GM19328 (cell line): ENCODE results near the gene DPYSL3.
A peak's percentile ranks its signal among the peaks of the same experiment; 100 is the strongest.

Source experiments
- ATAC-seq: cut with Tn5 transposase; IDR thresholded peaks from one replicate; pipeline ENCODE4 v1.9.1; 2021; ENCODE audit warnings: mild to moderate bottlenecking, moderate library complexity; ENCODE audit not compliant: unreplicated experiment

Gene DPYSL3

GRCh38 chr5:147474140-147474539, 35.7 kb downstream of the DPYSL3 start:
- no peak for ATAC-seq

GRCh38 chr5:147472664-147473475, 37.0 kb downstream of the DPYSL3 start:
- no peak for ATAC-seq

GRCh38 chr5:147467973-147468508, 41.8 kb downstream of the DPYSL3 start:
- no peak for ATAC-seq

- ATAC-seq, result no peak
Observed at GRCh38 chr5:147466360-147466980, 43.4 kb downstream of the DPYSL3 start.

- ATAC-seq, result no peak
Observed at GRCh38 chr5:147465747-147466146, 44.1 kb downstream of the DPYSL3 start.

- ATAC-seq, result no peak
Observed at GRCh38 chr5:147464211-147464610, 45.7 kb downstream of the DPYSL3 start.

- no peak for ATAC-seq
Observed at GRCh38 chr5:147461915-147462314, 48.0 kb downstream of the DPYSL3 start.

GRCh38 chr5:147460380-147460779, 49.5 kb downstream of the DPYSL3 start:
- no peak for ATAC-seq

GRCh38 chr5:147458581-147458980, 51.3 kb downstream of the DPYSL3 start:
- ATAC-seq, result no peak

- ATAC-seq, result no peak
Observed at GRCh38 chr5:147455822-147456450, 53.9 kb downstream of the DPYSL3 start.

- ATAC-seq, result no peak
Observed at GRCh38 chr5:147454996-147455677, 54.7 kb downstream of the DPYSL3 start.

- ATAC-seq, result peak; percentile 71
Observed at GRCh38 chr5:147453875-147454814, 55.7 kb downstream of the DPYSL3 start.

- no peak for ATAC-seq
Observed at GRCh38 chr5:147452165-147452811, 57.6 kb downstream of the DPYSL3 start.

- no peak for ATAC-seq
Observed at GRCh38 chr5:147451193-147451592, 58.7 kb downstream of the DPYSL3 start.

- no peak for ATAC-seq
Observed at GRCh38 chr5:147450606-147451005, 59.3 kb downstream of the DPYSL3 start.

- no peak for ATAC-seq
Observed at GRCh38 chr5:147448766-147449165, 61.1 kb downstream of the DPYSL3 start.

- ATAC-seq, result no peak
Observed at GRCh38 chr5:147446523-147446922, 63.3 kb downstream of the DPYSL3 start.

GRCh38 chr5:147445917-147446316, 64.0 kb downstream of the DPYSL3 start:
- ATAC-seq, result no peak

GRCh38 chr5:147445090-147445489, 64.8 kb downstream of the DPYSL3 start:
- ATAC-seq, result no peak

GRCh38 chr5:147442224-147442623, 67.6 kb downstream of the DPYSL3 start:
- no peak for ATAC-seq
